ENCODE data around the gene ABCB8.

The ABCB8 gene

DNA sequence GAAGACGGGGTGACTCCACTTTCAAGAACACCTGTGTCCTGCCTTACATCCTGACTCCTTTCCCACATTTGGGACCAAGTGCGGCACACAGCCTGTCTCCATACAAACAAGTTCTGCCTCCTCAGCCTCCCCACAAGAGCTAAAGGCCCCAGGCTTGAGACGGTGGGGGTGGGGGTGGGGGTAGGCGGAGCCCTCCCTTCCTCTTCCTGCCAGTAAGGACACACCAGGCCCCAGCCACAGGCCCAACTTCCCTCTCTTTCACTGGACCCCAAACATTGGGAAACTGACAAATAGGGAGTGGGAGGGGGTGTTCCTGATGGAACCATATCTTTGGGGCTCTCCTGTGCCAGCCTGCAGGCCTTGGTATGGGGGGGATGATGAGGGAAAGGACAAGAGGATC is 24.8 kb downstream of the ABCB8 start:
- no peak for TF ChIP-seq ZNF776 (tag by site-specific recombination; IDR thresholded peaks at IDR 0.05; ENCODE audit: borderline replicate concordance)
- TF ChIP-seq, protein P1, sequence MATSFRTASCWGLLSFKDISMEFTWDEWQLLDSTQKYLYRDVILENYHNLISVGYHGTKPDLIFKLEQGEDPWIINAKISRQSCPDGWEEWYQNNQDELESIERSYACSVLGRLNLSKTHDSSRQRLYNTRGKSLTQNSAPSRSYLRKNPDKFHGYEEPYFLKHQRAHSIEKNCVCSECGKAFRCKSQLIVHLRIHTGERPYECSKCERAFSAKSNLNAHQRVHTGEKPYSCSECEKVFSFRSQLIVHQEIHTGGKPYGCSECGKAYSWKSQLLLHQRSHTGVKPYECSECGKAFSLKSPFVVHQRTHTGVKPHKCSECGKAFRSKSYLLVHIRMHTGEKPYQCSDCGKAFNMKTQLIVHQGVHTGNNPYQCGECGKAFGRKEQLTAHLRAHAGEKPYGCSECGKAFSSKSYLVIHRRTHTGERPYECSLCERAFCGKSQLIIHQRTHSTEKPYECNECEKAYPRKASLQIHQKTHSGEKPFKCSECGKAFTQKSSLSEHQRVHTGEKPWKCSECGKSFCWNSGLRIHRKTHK (tag by site-specific recombination; IDR thresholded peaks at IDR 0.05), result no peak
- no peak overlapping the region for H3K27ac ChIP-seq (ENCODE audit: extremely low read depth, low read depth, low read length)
- ChIA-PET CTCF (no interaction called here), POLR2A (interaction anchor here (0.7 kb wide), 1 partner anchor 34 kb away, joined by 4 read pairs; no protein-coding TSS in a partner anchor)
- H3K4me1 ChIP-seq (ENCODE audit: control insufficient read depth, insufficient read depth, low read length), result no peaks in the 10 kb centered on the region
- no peaks in the 10 kb centered on the region for H3K9me3 ChIP-seq (ENCODE audit: control insufficient read depth, insufficient read depth, low read depth, low read length)
- peaks cover 0 to 35% of the 10 kb centered on the region in 2 experiments; a peak in 1 of 3 replicates for H3K36me3 ChIP-seq (ENCODE audit: control insufficient read depth in 2 of 2, insufficient read depth in 1 of 2, low read length in 2 of 2)
- no peak overlapping the region for H3K4me3 ChIP-seq (ENCODE audit: low read depth, low read length)

DNA sequence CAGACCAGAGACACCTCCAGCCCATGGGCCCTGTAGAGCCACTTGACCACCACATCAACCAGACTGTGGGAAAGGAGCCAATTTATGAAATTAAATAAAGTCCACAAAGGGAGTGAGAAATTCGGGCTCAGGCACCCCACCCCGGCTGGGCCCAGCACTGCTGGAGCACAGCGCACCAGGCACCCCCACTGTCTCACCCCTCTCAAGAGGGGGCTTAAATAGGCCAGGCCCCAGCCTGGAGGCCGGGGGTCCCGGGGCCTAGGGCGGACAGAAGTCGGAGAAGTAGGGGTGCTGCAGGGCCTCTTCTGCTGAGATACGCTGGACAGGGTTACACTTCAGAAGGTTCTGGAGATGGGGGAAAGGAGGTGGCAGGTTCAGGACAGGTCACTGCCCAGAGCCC is 25.5 kb downstream of the ABCB8 start:
- no peak overlapping the region for H3K27ac ChIP-seq (ENCODE audit: extremely low read depth, low read depth, low read length)
- no peaks in the 10 kb centered on the region; the same call in 1 of the 2 replicates for H3K4me1 ChIP-seq (ENCODE audit: control insufficient read depth, insufficient read depth, low read length)
- H3K9me3 ChIP-seq (ENCODE audit: control insufficient read depth, insufficient read depth, low read depth, low read length), result no peaks in the 10 kb centered on the region
- POLR2A ChIA-PET, result no interaction called here
- no peak overlapping the region for H3K4me3 ChIP-seq (ENCODE audit: low read depth, low read length)
- CTCF ChIA-PET, result no interaction called here
- TF ChIP-seq ZNF114 (tag by site-specific recombination; IDR thresholded peaks at IDR 0.05) (no peak), ZNF174 (tag by site-specific recombination; IDR thresholded peaks at IDR 0.05) (no peak), ZNF529 (tag by site-specific recombination; IDR thresholded peaks at IDR 0.05; ENCODE audit: insufficient replicate concordance) (no peak), ZNF768 (tag by site-specific recombination; IDR thresholded peaks at IDR 0.05) (no peak), SP2 (tag by site-specific recombination; IDR thresholded peaks at IDR 0.05) (no peak), OSR2 (tag by site-specific recombination; IDR thresholded peaks at IDR 0.05) (no peak), ZNF324 (tag by site-specific recombination; IDR thresholded peaks at IDR 0.05) (no peak), ZNF133 (tag by site-specific recombination; IDR thresholded peaks at IDR 0.05) (no peak), ZNF837 (tag by site-specific recombination; IDR thresholded peaks at IDR 0.05) (no peak), ZBTB21 (tag by site-specific recombination; IDR thresholded peaks at IDR 0.05) (no peak), ZNF501 (tag by site-specific recombination; IDR thresholded peaks at IDR 0.05) (no peak), ZNF548 (tag by site-specific recombination; IDR thresholded peaks at IDR 0.05) (no peak)
- TF ChIP-seq, protein P2, sequence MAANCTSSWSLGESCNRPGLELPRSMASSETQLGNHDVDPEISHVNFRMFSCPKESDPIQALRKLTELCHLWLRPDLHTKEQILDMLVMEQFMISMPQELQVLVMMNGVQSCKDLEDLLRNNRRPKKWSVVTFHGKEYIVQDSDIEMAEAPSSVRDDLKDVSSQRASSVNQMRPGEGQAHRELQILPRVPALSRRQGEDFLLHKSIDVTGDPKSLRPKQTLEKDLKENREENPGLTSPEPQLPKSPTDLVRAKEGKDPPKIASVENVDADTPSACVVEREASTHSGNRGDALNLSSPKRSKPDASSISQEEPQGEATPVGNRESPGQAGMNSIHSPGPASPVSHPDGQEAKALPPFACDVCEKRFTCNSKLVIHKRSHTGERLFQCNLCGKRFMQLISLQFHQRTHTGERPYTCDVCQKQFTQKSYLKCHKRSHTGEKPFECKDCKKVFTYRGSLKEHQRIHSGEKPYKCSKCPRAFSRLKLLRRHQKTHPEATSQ (tag by site-specific recombination; IDR thresholded peaks at IDR 0.05), result no peak
- TF ChIP-seq, protein P3, sequence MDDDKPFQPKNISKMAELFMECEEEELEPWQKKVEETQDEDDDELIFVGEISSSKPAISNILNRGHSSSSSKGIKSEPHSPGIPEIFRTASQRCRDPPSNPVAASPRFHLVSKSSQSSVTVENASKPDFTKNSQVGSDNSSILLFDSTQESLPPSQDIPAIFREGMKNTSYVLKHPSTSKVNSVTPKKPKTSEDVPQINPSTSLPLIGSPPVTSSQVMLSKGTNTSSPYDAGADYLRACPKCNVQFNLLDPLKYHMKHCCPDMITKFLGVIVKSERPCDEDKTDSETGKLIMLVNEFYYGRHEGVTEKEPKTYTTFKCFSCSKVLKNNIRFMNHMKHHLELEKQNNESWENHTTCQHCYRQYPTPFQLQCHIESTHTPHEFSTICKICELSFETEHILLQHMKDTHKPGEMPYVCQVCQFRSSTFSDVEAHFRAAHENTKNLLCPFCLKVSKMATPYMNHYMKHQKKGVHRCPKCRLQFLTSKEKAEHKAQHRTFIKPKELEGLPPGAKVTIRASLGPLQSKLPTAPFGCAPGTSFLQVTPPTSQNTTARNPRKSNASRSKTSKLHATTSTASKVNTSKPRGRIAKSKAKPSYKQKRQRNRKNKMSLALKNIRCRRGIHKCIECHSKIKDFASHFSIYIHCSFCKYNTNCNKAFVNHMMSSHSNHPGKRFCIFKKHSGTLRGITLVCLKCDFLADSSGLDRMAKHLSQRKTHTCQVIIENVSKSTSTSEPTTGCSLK (tag by site-specific recombination; IDR thresholded peaks at IDR 0.05), result no peak
- TF ChIP-seq, protein P4, sequence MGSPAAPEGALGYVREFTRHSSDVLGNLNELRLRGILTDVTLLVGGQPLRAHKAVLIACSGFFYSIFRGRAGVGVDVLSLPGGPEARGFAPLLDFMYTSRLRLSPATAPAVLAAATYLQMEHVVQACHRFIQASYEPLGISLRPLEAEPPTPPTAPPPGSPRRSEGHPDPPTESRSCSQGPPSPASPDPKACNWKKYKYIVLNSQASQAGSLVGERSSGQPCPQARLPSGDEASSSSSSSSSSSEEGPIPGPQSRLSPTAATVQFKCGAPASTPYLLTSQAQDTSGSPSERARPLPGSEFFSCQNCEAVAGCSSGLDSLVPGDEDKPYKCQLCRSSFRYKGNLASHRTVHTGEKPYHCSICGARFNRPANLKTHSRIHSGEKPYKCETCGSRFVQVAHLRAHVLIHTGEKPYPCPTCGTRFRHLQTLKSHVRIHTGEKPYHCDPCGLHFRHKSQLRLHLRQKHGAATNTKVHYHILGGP (tag by site-specific recombination; IDR thresholded peaks at IDR 0.05), result no peak
- TF ChIP-seq, protein P5, sequence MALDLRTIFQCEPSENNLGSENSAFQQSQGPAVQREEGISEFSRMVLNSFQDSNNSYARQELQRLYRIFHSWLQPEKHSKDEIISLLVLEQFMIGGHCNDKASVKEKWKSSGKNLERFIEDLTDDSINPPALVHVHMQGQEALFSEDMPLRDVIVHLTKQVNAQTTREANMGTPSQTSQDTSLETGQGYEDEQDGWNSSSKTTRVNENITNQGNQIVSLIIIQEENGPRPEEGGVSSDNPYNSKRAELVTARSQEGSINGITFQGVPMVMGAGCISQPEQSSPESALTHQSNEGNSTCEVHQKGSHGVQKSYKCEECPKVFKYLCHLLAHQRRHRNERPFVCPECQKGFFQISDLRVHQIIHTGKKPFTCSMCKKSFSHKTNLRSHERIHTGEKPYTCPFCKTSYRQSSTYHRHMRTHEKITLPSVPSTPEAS (tag by site-specific recombination; IDR thresholded peaks at IDR 0.05), result no peak
- peaks cover 0 to 35% of the 10 kb centered on the region in 2 experiments; a peak in 1 of 3 replicates for H3K36me3 ChIP-seq (ENCODE audit: control insufficient read depth in 2 of 2, insufficient read depth in 1 of 2, low read length in 2 of 2)

Data from HEK293 (cell line).